ENCODE results near the gene GGTLC1. TPM values are rescaled to one million over a fixed set of nuclear protein-coding genes. Genes with fewer than 3 reads are reported as not detected.
A peak's percentile ranks its signal among the peaks of the same experiment; 100 is the strongest.

The GGTLC1 gene
- total and polyA plus RNA-seq, 2 of the 8 experiments (the other 6 are each of a cell fraction or from before 2014, with no cell fraction given), result not detected

DNA sequence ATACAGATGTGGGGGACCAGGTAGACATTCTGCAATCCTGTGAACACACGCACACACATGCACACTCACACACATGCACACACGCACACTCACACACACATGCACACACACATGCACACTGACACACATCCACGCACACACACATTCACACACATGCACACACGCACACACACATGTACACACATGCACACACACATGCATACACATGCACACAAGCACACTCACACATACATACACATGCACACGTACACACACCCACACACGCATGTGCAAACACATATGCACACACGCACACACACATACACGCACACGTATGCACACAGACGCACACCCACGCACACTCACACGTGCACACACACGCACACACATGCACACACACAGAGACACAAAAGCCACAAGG, 14.3 kb upstream of the GGTLC1 start:
- DNase-seq (ENCODE audit: low read depth in 1 of 2, low spot score in 2 of 2), result no peak
- H3K27me3 ChIP-seq (replicated peaks in 1 of 4; ENCODE audit: control insufficient read depth in 3 of 4, extremely low read depth in 1 of 4, insufficient read depth in 3 of 4, low read length in 3 of 4), result no peaks in the 10 kb centered on the region
- peak overlapping the region; percentile 7; the same call in 1 of the 2 replicates for H2BK12ac ChIP-seq (ENCODE audit: low read depth, low read length)
- H2BK15ac ChIP-seq (ENCODE audit: low read length), result peak overlapping the region; percentile 20; the same call in 1 of the 2 replicates
- H3K23ac ChIP-seq (ENCODE audit: insufficient read length), result no peak overlapping the region
- no peak overlapping the region for H2AFZ ChIP-seq (ENCODE audit: low read length)
- FAIRE-seq, result no peak
- no peak overlapping the region for H4K5ac ChIP-seq (ENCODE audit: insufficient read length, low read depth, low read length)
- H2BK20ac ChIP-seq (ENCODE audit: low read length), result no peak overlapping the region
- 85% methylated on average over 13 of the region's 13 CpGs; no CpG with 5 or more reads in 1 of the 2 experiments for WGBS, 2 experiments (ENCODE audit: extremely low coverage in 1 of 2, insufficient coverage in 1 of 2, insufficient read length in 1 of 2, insufficient replicate concordance in 2 of 2, low coverage in 1 of 2, low lambda C conversion rate in 2 of 2, missing lambda C conversion rate in 1 of 2)
- no peak overlapping the region for H3K4ac ChIP-seq (replicated peaks; ENCODE audit: insufficient read length, low read depth, low read length)
- H3K36me3 ChIP-seq (ENCODE audit: control insufficient read depth in 2 of 4, insufficient read depth in 4 of 4, low read length in 3 of 4), result no peaks in the 10 kb centered on the region
- ChIA-PET POLR2A (ENCODE audit: partially characterized antibody) (no interaction called here), CTCF (ENCODE audit: partially characterized antibody) (interaction anchor here (0.7 to 1.8 kb wide), 5 partner anchors 33 to 147 kb away, joined by 3 to 7 read pairs (median 3); no protein-coding TSS in a partner anchor)
- H3K79me2 ChIP-seq (ENCODE audit: control insufficient read depth in 1 of 2, insufficient read depth in 2 of 2, low read length in 2 of 2), result no peaks in the 10 kb centered on the region
- no peak overlapping the region for H3K4me3 ChIP-seq (ENCODE audit: extremely low read depth in 1 of 4, insufficient read depth in 2 of 4, low read depth in 3 of 4, low read length in 4 of 4)
- peak overlapping the region; percentile 10 for H3K56ac ChIP-seq (replicated peaks; ENCODE audit: insufficient read length, low read depth, low read length)
- H3K4me2 ChIP-seq (ENCODE audit: insufficient read depth in 1 of 2, low read depth in 2 of 2, low read length in 2 of 2), result no peak overlapping the region; a peak in 1 of 4 replicates
- H3K9ac ChIP-seq (replicated peaks in 1 of 4; ENCODE audit: extremely low read depth in 1 of 4, low read depth in 3 of 4, low read length in 3 of 4), result peak overlapping the region in 2 of 4 experiments; percentile 26 to 55; a peak in 1 of 7 replicates
- H3K27ac ChIP-seq (ENCODE audit: low read depth, low read length), result no peak overlapping the region
- H4K8ac ChIP-seq (ENCODE audit: extremely low read depth, insufficient read depth, low read length), result peak overlapping the region; percentile 43; the same call in 1 of the 2 replicates
- H4K20me1 ChIP-seq (replicated peaks in 1 of 2; ENCODE audit: control insufficient read depth in 1 of 2, insufficient read depth in 2 of 2, low read length in 2 of 2), result peaks cover 0 to 4% of the 10 kb centered on the region in 2 experiments
- no peaks in the 10 kb centered on the region for H3K79me1 ChIP-seq (ENCODE audit: low read depth, low read length)
- H3K18ac ChIP-seq (ENCODE audit: extremely low read depth, low read length), result no peak overlapping the region
- H3K23me2 ChIP-seq (ENCODE audit: low read depth, low read length), result peaks cover 3% of the 10 kb centered on the region; the same call in 1 of the 2 replicates
- H4K91ac ChIP-seq (replicated peaks; ENCODE audit: insufficient read length, low read length), result peak overlapping the region; percentile 84
- H3K4me1 ChIP-seq (replicated peaks in 1 of 4; ENCODE audit: control insufficient read depth in 3 of 4, insufficient read depth in 4 of 4, low read length in 3 of 4), result peaks cover 0 to 3% (median 1%) of the 10 kb centered on the region in 4 experiments; a peak in 1 of 7 replicates
- H3K9me3 ChIP-seq (ENCODE audit: insufficient read depth in 2 of 2, low read depth in 1 of 2, low read length in 1 of 2), result no peaks in the 10 kb centered on the region
- H2BK120ac ChIP-seq (replicated peaks; ENCODE audit: low read depth, low read length), result peak overlapping the region; percentile 80
- no peak overlapping the region for H2AK5ac ChIP-seq (ENCODE audit: low read depth, low read length)
- H2BK5ac ChIP-seq (ENCODE audit: low read depth, low read length), result 0 out of 2 replicates have a peak overlapping the region, but pooled peaks have one; percentile 16
- no peak overlapping the region for H3K14ac ChIP-seq (ENCODE audit: insufficient read length)
- TF ChIP-seq, protein P1, sequence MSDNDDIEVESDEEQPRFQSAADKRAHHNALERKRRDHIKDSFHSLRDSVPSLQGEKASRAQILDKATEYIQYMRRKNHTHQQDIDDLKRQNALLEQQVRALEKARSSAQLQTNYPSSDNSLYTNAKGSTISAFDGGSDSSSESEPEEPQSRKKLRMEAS (IDR thresholded peaks at IDR 0.05), result no peak
- no peak for TF ChIP-seq TAF7 (optimal IDR thresholded peaks at IDR 0.05; ENCODE audit: borderline replicate concordance, low read depth, low read length)
- no peak for TF ChIP-seq EZH2 (IDR thresholded peaks at IDR 0.05; ENCODE audit: low read depth, low read length, severe bottlenecking)
- no peak for TF ChIP-seq RNF2 (IDR thresholded peaks at IDR 0.05; ENCODE audit: borderline replicate concordance, low read depth, low read length, missing control alignments, poor library complexity, severe bottlenecking)
- TF ChIP-seq RFX5 (IDR thresholded peaks at IDR 0.05; ENCODE audit: borderline replicate concordance, low read depth, low read length), result no peak
- TF ChIP-seq YY1 (IDR thresholded peaks at IDR 0.05; ENCODE audit: low read depth, low read length), result no peak
- TF ChIP-seq, protein P2, sequence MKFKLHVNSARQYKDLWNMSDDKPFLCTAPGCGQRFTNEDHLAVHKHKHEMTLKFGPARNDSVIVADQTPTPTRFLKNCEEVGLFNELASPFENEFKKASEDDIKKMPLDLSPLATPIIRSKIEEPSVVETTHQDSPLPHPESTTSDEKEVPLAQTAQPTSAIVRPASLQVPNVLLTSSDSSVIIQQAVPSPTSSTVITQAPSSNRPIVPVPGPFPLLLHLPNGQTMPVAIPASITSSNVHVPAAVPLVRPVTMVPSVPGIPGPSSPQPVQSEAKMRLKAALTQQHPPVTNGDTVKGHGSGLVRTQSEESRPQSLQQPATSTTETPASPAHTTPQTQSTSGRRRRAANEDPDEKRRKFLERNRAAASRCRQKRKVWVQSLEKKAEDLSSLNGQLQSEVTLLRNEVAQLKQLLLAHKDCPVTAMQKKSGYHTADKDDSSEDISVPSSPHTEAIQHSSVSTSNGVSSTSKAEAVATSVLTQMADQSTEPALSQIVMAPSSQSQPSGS (IDR thresholded peaks at IDR 0.05; ENCODE audit: low read length), result no peak
- TF ChIP-seq CTBP2 (IDR thresholded peaks at IDR 0.05; ENCODE audit: borderline replicate concordance, insufficient read depth, insufficient read length, low read length), result no peak
- no peak for TF ChIP-seq SIRT6 (IDR thresholded peaks at IDR 0.05; ENCODE audit: low read length)
- no peak for TF ChIP-seq JUN (IDR thresholded peaks at IDR 0.05; ENCODE audit: low read depth, low read length)
- no peak for TF ChIP-seq CHD1 (IDR thresholded peaks at IDR 0.05; ENCODE audit: low read depth, low read length)

All from H1 (cell line).